Measurements from ENCODE around the gene PTPRD.
"Not testable (repeated sequence)": the region's sequence is repeated elsewhere in the genome, so short reads cannot be mapped to it uniquely, and the experiment has no call there.

The PTPRD gene

GRCh38 chr9:8960254-8960653 is 1652.5 kb downstream of the PTPRD start:
- H2AFZ ChIP-seq (ENCODE audit: low read length, unreplicated experiment): no peak overlapping the region
- H3K79me2 ChIP-seq (ENCODE audit: control insufficient read depth, insufficient read depth, low read length, unreplicated experiment): no peaks in the 10 kb centered on the region
- H3K27ac ChIP-seq (ENCODE audit: low read depth, low read length): no peak overlapping the region
- H3K4me3 ChIP-seq (ENCODE audit: low read depth, low read length): no peak overlapping the region
- no peaks in the 10 kb centered on the region for H3K4me1 ChIP-seq (ENCODE audit: control insufficient read depth, insufficient read depth, low read length, unreplicated experiment)
- no peaks in the 10 kb centered on the region for H3K27me3 ChIP-seq (ENCODE audit: insufficient read depth, low read length)
- H3K36me3 ChIP-seq (ENCODE audit: insufficient read depth, low read length): no peaks in the 10 kb centered on the region

GRCh38 chr9:8958358-8958757 is 1654.4 kb downstream of the PTPRD start:
- no peaks in the 10 kb centered on the region for H3K36me3 ChIP-seq (ENCODE audit: insufficient read depth, low read length)
- H3K4me1 ChIP-seq (ENCODE audit: control insufficient read depth, insufficient read depth, low read length, unreplicated experiment): no peaks in the 10 kb centered on the region
- H3K27me3 ChIP-seq (ENCODE audit: insufficient read depth, low read length): no peaks in the 10 kb centered on the region
- H3K4me3 ChIP-seq (ENCODE audit: low read depth, low read length): no peak overlapping the region
- H3K79me2 ChIP-seq (ENCODE audit: control insufficient read depth, insufficient read depth, low read length, unreplicated experiment): no peaks in the 10 kb centered on the region
- no peak overlapping the region for H3K27ac ChIP-seq (ENCODE audit: low read depth, low read length)
- no peak overlapping the region for H2AFZ ChIP-seq (ENCODE audit: low read length, unreplicated experiment)

- Histone ChIP-seq H3K79me2 (ENCODE audit: control insufficient read depth, insufficient read depth, low read length, unreplicated experiment) (no peaks in the 10 kb centered on the region), H3K36me3 (ENCODE audit: insufficient read depth, low read length) (no peaks in the 10 kb centered on the region), H2AFZ (ENCODE audit: low read length, unreplicated experiment) (no peak overlapping the region), H3K27me3 (ENCODE audit: insufficient read depth, low read length) (no peaks in the 10 kb centered on the region), H3K4me3 (ENCODE audit: low read depth, low read length) (no peak overlapping the region), H3K4me1 (ENCODE audit: control insufficient read depth, insufficient read depth, low read length, unreplicated experiment) (no peaks in the 10 kb centered on the region), H3K27ac (ENCODE audit: low read depth, low read length) (no peak overlapping the region)
These were observed 1657.5 kb downstream of the PTPRD start for GRCh38 chr9:8955315-8955714.

- no peaks in the 10 kb centered on the region for H3K36me3 ChIP-seq (ENCODE audit: insufficient read depth, low read length)
- no peak overlapping the region for H3K27ac ChIP-seq (ENCODE audit: low read depth, low read length)
- no peak overlapping the region for H3K4me3 ChIP-seq (ENCODE audit: low read depth, low read length)
- no peaks in the 10 kb centered on the region for H3K4me1 ChIP-seq (ENCODE audit: control insufficient read depth, insufficient read depth, low read length, unreplicated experiment)
- no peak overlapping the region for H2AFZ ChIP-seq (ENCODE audit: low read length, unreplicated experiment)
- H3K27me3 ChIP-seq (ENCODE audit: insufficient read depth, low read length): no peaks in the 10 kb centered on the region
- no peaks in the 10 kb centered on the region for H3K79me2 ChIP-seq (ENCODE audit: control insufficient read depth, insufficient read depth, low read length, unreplicated experiment)
These were observed 1666.3 kb downstream of the PTPRD start for GRCh38 chr9:8946461-8946860.

- Histone ChIP-seq H3K27me3 (ENCODE audit: insufficient read depth, low read length) (no peaks in the 10 kb centered on the region), H2AFZ (ENCODE audit: low read length, unreplicated experiment) (no peak overlapping the region), H3K36me3 (ENCODE audit: insufficient read depth, low read length) (no peaks in the 10 kb centered on the region), H3K4me1 (ENCODE audit: control insufficient read depth, insufficient read depth, low read length, unreplicated experiment) (no peaks in the 10 kb centered on the region), H3K4me3 (ENCODE audit: low read depth, low read length) (no peak overlapping the region), H3K79me2 (ENCODE audit: control insufficient read depth, insufficient read depth, low read length, unreplicated experiment) (no peaks in the 10 kb centered on the region), H3K27ac (ENCODE audit: low read depth, low read length) (no peak overlapping the region)
These were observed 1669.4 kb downstream of the PTPRD start for GRCh38 chr9:8943392-8943791.

GRCh38 chr9:8940650-8941049 is 1672.2 kb downstream of the PTPRD start:
- Histone ChIP-seq H3K4me3 (ENCODE audit: low read depth, low read length) (no peak overlapping the region), H3K4me1 (ENCODE audit: control insufficient read depth, insufficient read depth, low read length, unreplicated experiment) (no peaks in the 10 kb centered on the region), H3K79me2 (ENCODE audit: control insufficient read depth, insufficient read depth, low read length, unreplicated experiment) (no peaks in the 10 kb centered on the region), H3K27ac (ENCODE audit: low read depth, low read length) (no peak overlapping the region), H2AFZ (ENCODE audit: low read length, unreplicated experiment) (no peak overlapping the region), H3K36me3 (ENCODE audit: insufficient read depth, low read length) (no peaks in the 10 kb centered on the region), H3K27me3 (ENCODE audit: insufficient read depth, low read length) (no peaks in the 10 kb centered on the region)

- Histone ChIP-seq H3K36me3 (ENCODE audit: insufficient read depth, low read length) (no peaks in the 10 kb centered on the region), H3K4me1 (ENCODE audit: control insufficient read depth, insufficient read depth, low read length, unreplicated experiment) (no peaks in the 10 kb centered on the region), H3K79me2 (ENCODE audit: control insufficient read depth, insufficient read depth, low read length, unreplicated experiment) (no peaks in the 10 kb centered on the region), H3K4me3 (ENCODE audit: low read depth, low read length) (no peak overlapping the region), H2AFZ (ENCODE audit: low read length, unreplicated experiment) (no peak overlapping the region), H3K27ac (ENCODE audit: low read depth, low read length) (no peak overlapping the region), H3K27me3 (ENCODE audit: insufficient read depth, low read length) (no peaks in the 10 kb centered on the region)
These were observed 1686.3 kb downstream of the PTPRD start for GRCh38 chr9:8926461-8926860.

- H3K27me3 ChIP-seq (ENCODE audit: insufficient read depth, low read length): no peaks in the 10 kb centered on the region
- H3K79me2 ChIP-seq (ENCODE audit: control insufficient read depth, insufficient read depth, low read length, unreplicated experiment): no peaks in the 10 kb centered on the region
- H2AFZ ChIP-seq (ENCODE audit: low read length, unreplicated experiment): no peak overlapping the region
- no peaks in the 10 kb centered on the region for H3K36me3 ChIP-seq (ENCODE audit: insufficient read depth, low read length)
- H3K4me1 ChIP-seq (ENCODE audit: control insufficient read depth, insufficient read depth, low read length, unreplicated experiment): no peaks in the 10 kb centered on the region
- H3K4me3 ChIP-seq (ENCODE audit: low read depth, low read length): no peak overlapping the region
- no peak overlapping the region for H3K27ac ChIP-seq (ENCODE audit: low read depth, low read length)
These were observed 1688.2 kb downstream of the PTPRD start for GRCh38 chr9:8924562-8924961.

GRCh38 chr9:8920478-8921183 is 1692.2 kb downstream of the PTPRD start:
- H3K36me3 ChIP-seq (ENCODE audit: insufficient read depth, low read length); H2AFZ ChIP-seq (ENCODE audit: low read length, unreplicated experiment); H3K4me1 ChIP-seq (ENCODE audit: control insufficient read depth, insufficient read depth, low read length, unreplicated experiment); H3K27me3 ChIP-seq (ENCODE audit: insufficient read depth, low read length); H3K4me3 ChIP-seq (ENCODE audit: low read depth, low read length); H3K79me2 ChIP-seq (ENCODE audit: control insufficient read depth, insufficient read depth, low read length, unreplicated experiment); H3K27ac ChIP-seq (ENCODE audit: low read depth, low read length): not testable (repeated sequence)

GRCh38 chr9:8917956-8918739 is 1694.7 kb downstream of the PTPRD start:
- Histone ChIP-seq H2AFZ (ENCODE audit: low read length, unreplicated experiment) (no peak overlapping the region), H3K27me3 (ENCODE audit: insufficient read depth, low read length) (no peaks in the 10 kb centered on the region), H3K4me3 (ENCODE audit: low read depth, low read length) (no peak overlapping the region), H3K4me1 (ENCODE audit: control insufficient read depth, insufficient read depth, low read length, unreplicated experiment) (no peaks in the 10 kb centered on the region), H3K79me2 (ENCODE audit: control insufficient read depth, insufficient read depth, low read length, unreplicated experiment) (no peaks in the 10 kb centered on the region), H3K27ac (ENCODE audit: low read depth, low read length) (no peak overlapping the region), H3K36me3 (ENCODE audit: insufficient read depth, low read length) (no peaks in the 10 kb centered on the region)

- Histone ChIP-seq H3K79me2 (ENCODE audit: control insufficient read depth, insufficient read depth, low read length, unreplicated experiment) (no peaks in the 10 kb centered on the region), H3K27me3 (ENCODE audit: insufficient read depth, low read length) (no peaks in the 10 kb centered on the region), H3K27ac (ENCODE audit: low read depth, low read length) (no peak overlapping the region), H2AFZ (ENCODE audit: low read length, unreplicated experiment) (no peak overlapping the region), H3K4me3 (ENCODE audit: low read depth, low read length) (no peak overlapping the region), H3K4me1 (ENCODE audit: control insufficient read depth, insufficient read depth, low read length, unreplicated experiment) (no peaks in the 10 kb centered on the region), H3K36me3 (ENCODE audit: insufficient read depth, low read length) (no peaks in the 10 kb centered on the region)
These were observed 1696.0 kb downstream of the PTPRD start for GRCh38 chr9:8916771-8917170.
